Renal cortex interstitium (tissue), 11 donors: ENCODE data around the gene ATG4C. TPM values are rescaled to one million over a fixed set of nuclear protein-coding genes. Genes with fewer than 3 reads are reported as not detected.

Experiments used
- DNase-seq, 11 donors: peaks; one replicate each; pipeline ENCODE4 v3.0.0-alpha.2; 2013; ENCODE audit warnings: low read depth in 9 of 11, low spot score in 4 of 11; ENCODE audit errors: extremely low read depth in 1 of 11
- polyA plus RNA-seq, 3 donors: library from polyadenylated mRNA; unstranded; fragments of 120-200 nt; gene quantifications; one replicate each; pipeline ENCODE4 v1.2.1, GENCODE V29; 2013; ENCODE audit not compliant: insufficient read length in 3 of 3

Gene ATG4C
- polyA plus RNA-seq, 3 donors = 16.5 to 20.5 (median 20.4) TPM

- no peak for DNase-seq
Measured at GRCh38 chr1:62882201-62883104, 98.5 kb downstream of the ATG4C start.

- no peak for DNase-seq
Measured at GRCh38 chr1:62884156-62884740, 100.3 kb downstream of the ATG4C start.

DNA sequence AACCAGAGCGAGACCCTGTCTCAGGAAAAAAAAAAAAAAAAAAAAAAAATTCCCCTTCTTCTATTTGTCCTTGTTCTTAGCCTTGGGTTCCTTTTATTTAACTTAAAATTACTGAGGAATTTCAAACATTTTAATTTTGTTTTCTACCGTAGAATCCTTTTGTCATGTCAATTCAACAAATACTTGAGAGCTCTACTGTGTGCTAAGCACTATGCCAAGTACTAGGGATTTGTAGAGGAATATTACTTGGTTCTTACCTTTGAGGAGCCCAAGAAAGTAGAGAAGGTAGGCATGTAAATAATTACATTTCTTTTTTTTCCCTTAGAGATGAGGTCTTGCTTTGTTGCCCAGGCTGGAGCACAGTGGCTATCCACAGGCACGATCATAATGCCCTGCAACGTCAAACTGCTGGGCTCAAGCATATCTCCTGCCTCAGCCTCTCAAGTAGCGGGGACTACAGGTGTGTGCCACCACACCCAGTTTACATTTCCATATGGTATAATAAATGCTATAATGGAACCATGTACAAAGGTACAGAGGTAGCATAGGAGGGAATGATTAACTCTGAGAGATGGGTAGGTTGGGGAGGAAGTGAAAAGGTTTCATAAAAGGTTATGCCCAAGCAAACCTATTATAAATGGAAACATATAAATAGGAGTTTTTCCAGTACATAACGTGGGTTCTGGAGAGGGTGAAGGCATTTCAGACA lies 104.0 kb downstream of the ATG4C start:
- no peak for DNase-seq

- no peak for DNase-seq
Measured at GRCh38 chr1:62891956-62892562, 108.1 kb downstream of the ATG4C start.

DNA sequence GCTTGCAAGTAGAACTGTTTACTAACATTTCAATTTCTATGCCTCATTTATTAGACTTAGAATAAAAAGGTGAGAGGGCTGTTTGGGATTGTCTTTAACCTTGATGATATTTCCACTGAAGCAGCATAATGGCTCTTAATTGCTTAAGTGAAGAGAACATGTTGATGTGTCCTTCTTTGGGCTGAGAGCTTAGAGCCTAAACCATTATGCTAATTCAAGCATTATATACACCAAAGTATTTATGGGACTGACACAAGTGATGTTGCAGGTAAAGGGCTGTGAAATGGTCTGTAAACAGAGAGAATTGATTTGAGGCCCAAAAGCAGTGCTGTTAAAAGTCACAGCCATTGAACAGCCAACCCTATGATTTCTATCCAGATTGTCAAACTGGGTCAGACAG lies 113.9 kb downstream of the ATG4C start:
- no peak for DNase-seq

GRCh38 chr1:62900566-62900965 lies 116.6 kb downstream of the ATG4C start:
- no peak for DNase-seq

GRCh38 chr1:62901650-62902049 lies 117.7 kb downstream of the ATG4C start:
- no peak for DNase-seq

DNA sequence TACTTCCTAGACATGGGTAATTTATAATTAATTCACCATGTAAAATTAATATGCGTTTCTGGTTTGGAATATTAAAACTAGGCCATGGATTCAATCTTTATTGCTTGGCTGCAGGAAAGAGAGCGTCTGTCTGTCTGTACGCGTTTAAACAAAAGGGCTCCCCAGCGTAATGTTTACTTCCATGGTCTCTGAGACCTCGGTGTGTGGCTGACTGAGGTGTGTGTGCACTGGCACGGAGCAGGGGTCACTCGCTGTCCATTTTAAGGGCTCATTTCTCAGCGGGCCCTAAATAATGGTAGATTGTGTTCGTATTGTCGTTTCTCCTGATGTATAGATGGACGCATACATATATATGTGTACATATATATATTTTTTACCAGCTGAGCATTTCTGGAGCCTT lies 119.6 kb downstream of the ATG4C start:
- DNase-seq = no peak

GRCh38 chr1:62903982-62904855 lies 120.3 kb downstream of the ATG4C start:
- DNase-seq = no peak

GRCh38 chr1:62904856-62905225 lies 120.9 kb downstream of the ATG4C start:
- DNase-seq = no peak

DNA sequence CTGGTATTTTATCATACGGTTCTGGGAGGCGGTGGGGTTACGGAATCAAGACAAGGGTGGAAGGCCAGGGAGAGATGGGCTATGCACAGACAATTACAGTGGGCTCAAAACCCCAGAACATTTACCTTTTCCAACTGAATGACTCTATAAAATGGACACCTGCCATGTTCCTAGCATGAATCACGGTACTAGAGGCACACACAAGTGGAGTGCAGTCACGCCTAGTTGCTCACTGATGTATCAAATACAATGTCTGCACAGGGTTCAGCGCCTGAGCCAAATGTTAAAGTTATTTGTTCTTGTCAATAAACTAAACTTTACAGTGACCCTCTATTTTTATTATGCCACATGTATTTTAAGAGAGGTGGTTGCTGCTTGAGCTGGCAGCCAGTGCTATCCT lies 121.4 kb downstream of the ATG4C start:
- DNase-seq = peak in 2 of 11 donors; percentile 28 to 31

DNA sequence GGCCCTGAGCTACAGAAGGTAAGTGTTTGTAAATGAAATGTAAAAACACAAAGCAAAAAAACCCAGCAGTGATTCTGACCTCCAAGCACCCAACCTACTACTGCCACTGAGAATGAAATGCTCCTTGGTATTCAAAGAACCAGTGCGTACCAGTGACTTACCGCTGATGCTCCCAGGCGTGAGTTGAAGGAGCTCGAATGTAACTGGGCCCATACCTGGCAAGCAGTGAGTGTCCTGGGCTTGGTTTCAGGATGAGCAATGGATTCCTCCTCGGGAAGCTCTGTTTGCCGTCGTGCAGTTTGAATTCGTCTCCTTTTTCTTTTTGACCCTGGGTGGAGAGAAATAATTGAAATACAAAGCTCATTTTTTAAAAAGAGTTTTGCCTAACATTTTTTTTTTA lies 121.9 kb downstream of the ATG4C start:
- no peak for DNase-seq

- DNase-seq = no peak
Measured at GRCh38 chr1:62906428-62906886, 122.5 kb downstream of the ATG4C start.

- no peak for DNase-seq
Measured at GRCh38 chr1:62908168-62908695, 124.3 kb downstream of the ATG4C start.

- no peak for DNase-seq
Measured at GRCh38 chr1:62912028-62912638, 128.2 kb downstream of the ATG4C start.
